IMR-90 (cell line): Measurements from ENCODE around the gene ZFHX3. TPM values are rescaled to one million over a fixed set of nuclear protein-coding genes. Genes with fewer than 3 reads are reported as not detected.
A peak's percentile ranks its signal among the peaks of the same experiment; 100 is the strongest.

Experiments used
- ATAC-seq: fragments of 200-7000 bp; cut with Tn5 transposase; 2 replicates; pipeline ENCODE4 v1.9.1; 2020; ENCODE audit warnings: low read depth, mild to moderate bottlenecking, moderate library complexity
- BruUV-seq: library from RNA; stranded (reverse); fragments of 400-500 nt; replicated peaks from 2 replicates; lab custom pipeline; 2021; lab: Mats Ljungman, UMichigan
- CTCF ChIA-PET: fragments of 300-600 bp; formaldehyde crosslinking; extraction: SDS; loops from one replicate; lab custom pipeline; 2021; ENCODE audit warnings: antibody characterized with exemption; lab: Yijun Ruan, JAX
- POLR2A ChIA-PET: fragments of 300-600 bp; sonication (Branson Sonifier 250); formaldehyde crosslinking; loops from one replicate; lab custom pipeline; 2022; ENCODE audit warnings: antibody characterized with exemption; ENCODE audit not compliant: unreplicated experiment; lab: Charles Lee
- DNase-seq: peaks from one replicate; pipeline ENCODE4 v3.0.0; 2013
- H2AFZ ChIP-seq: replicated peaks from 2 replicates; pipeline ENCODE3; 2013; ENCODE audit warnings: low read length, mild to moderate bottlenecking; ENCODE audit not compliant: poor library complexity
- H2AK5ac ChIP-seq: 2 replicates; pipeline ENCODE4 v1.6.1; 2013; ENCODE audit warnings: low read depth, low read length, inconsistent platforms
- H2AK9ac ChIP-seq: replicated peaks from 2 replicates; pipeline ENCODE3; 2013; ENCODE audit warnings: mild to moderate bottlenecking, low read depth, low read length, moderate library complexity; ENCODE audit not compliant: poor library complexity
- H2BK120ac ChIP-seq: 2 replicates; pipeline ENCODE4 v1.6.1; 2013; ENCODE audit warnings: low read depth, low read length, inconsistent platforms
- H2BK15ac ChIP-seq: 3 replicates; pipeline ENCODE4 v1.6.1; 2013; ENCODE audit warnings: low read depth, low read length, inconsistent platforms
- H2BK20ac ChIP-seq: 2 replicates; pipeline ENCODE4 v1.6.1; 2013; ENCODE audit warnings: low read depth, mild to moderate bottlenecking, inconsistent platforms, low read length, moderate library complexity
- H2BK5ac ChIP-seq: 2 replicates; pipeline ENCODE4 v1.6.1; 2013; ENCODE audit warnings: mild to moderate bottlenecking, low read depth, low read length, inconsistent platforms; ENCODE audit not compliant: poor library complexity, severe bottlenecking
- H3K14ac ChIP-seq: replicated peaks from 2 replicates; pipeline ENCODE4 v1.6.1; 2013; ENCODE audit warnings: low read depth, low read length, inconsistent platforms
- H3K18ac ChIP-seq: 2 replicates; pipeline ENCODE4 v1.6.1; 2013; ENCODE audit warnings: low read depth, low read length, control low read depth
- H3K23ac ChIP-seq: 2 replicates; pipeline ENCODE4 v1.6.1; 2013; ENCODE audit warnings: low read depth, low read length, inconsistent platforms
- H3K27ac ChIP-seq: 2 replicates; pipeline ENCODE4 v1.5.1; 2013; ENCODE audit warnings: mild to moderate bottlenecking, control low read depth, low read length; ENCODE audit not compliant: insufficient read depth
- H3K27me3 ChIP-seq: 2 replicates; pipeline ENCODE4 v1.6.1; 2013; ENCODE audit warnings: low read length; ENCODE audit not compliant: control insufficient read depth, insufficient read depth
- H3K36me3 ChIP-seq: 2 replicates; pipeline ENCODE4 v1.6.1; 2013; ENCODE audit warnings: low read length, mixed read lengths; ENCODE audit not compliant: control insufficient read depth, insufficient read depth
- H3K4ac ChIP-seq: 2 replicates; pipeline ENCODE4 v1.6.1; 2013; ENCODE audit warnings: low read depth, low read length, inconsistent platforms
- H3K4me1 ChIP-seq: 2 replicates; pipeline ENCODE4 v1.6.1; 2013; ENCODE audit warnings: low read length, mixed read lengths; ENCODE audit not compliant: control insufficient read depth, insufficient read depth
- H3K4me2 ChIP-seq: 2 replicates; pipeline ENCODE4 v1.6.1; 2013; ENCODE audit warnings: low read depth, mild to moderate bottlenecking, control low read depth, low read length, moderate library complexity
- H3K4me3 ChIP-seq: 2 replicates; pipeline ENCODE4 v1.5.1; 2013; ENCODE audit warnings: low read depth, mild to moderate bottlenecking, control low read depth, low read length, moderate library complexity; ENCODE audit not compliant: insufficient read depth
- H3K56ac ChIP-seq: 2 replicates; pipeline ENCODE4 v1.6.1; 2013; ENCODE audit warnings: low read length, inconsistent platforms; ENCODE audit not compliant: insufficient read depth; ENCODE audit errors: extremely low read depth
- H3K79me1 ChIP-seq, 2 experiments: 2 replicates each; pipeline ENCODE4 v1.6.1; 2013; ENCODE audit warnings: low read length in 2 of 2, inconsistent platforms in 1 of 2, low read depth in 1 of 2
- H3K9ac ChIP-seq: 2 replicates; pipeline ENCODE4 v1.6.1; 2013; ENCODE audit warnings: low read depth, low read length, control low read depth
- H3K9me1 ChIP-seq: 2 replicates; pipeline ENCODE4 v1.6.1; 2013; ENCODE audit warnings: low read length, inconsistent platforms; ENCODE audit not compliant: insufficient read depth
- H3K9me3 ChIP-seq: 2 replicates; pipeline ENCODE4 v1.6.1; 2013; ENCODE audit warnings: low read length; ENCODE audit not compliant: control insufficient read depth, insufficient read depth
- H4K20me1 ChIP-seq: 2 replicates; pipeline ENCODE4 v1.6.1; 2013; ENCODE audit warnings: low read length, inconsistent platforms; ENCODE audit not compliant: insufficient read depth
- H4K5ac ChIP-seq: 2 replicates; pipeline ENCODE4 v1.6.1; 2013; ENCODE audit warnings: mild to moderate bottlenecking, low read depth, low read length, control low read depth
- H4K8ac ChIP-seq, 2 experiments: 2 replicates each; pipeline ENCODE4 v1.6.1; 2013; ENCODE audit warnings: low read depth in 2 of 2, low read length in 2 of 2, control low read depth in 1 of 2, inconsistent platforms in 1 of 2
- H4K91ac ChIP-seq: 2 replicates; pipeline ENCODE4 v1.6.1; 2013; ENCODE audit warnings: low read depth, low read length, inconsistent platforms; ENCODE audit not compliant: insufficient read depth
- CEBPB ChIP-seq: IDR thresholded peaks from 2 replicates; pipeline ENCODE4 v1.6.1; 2012; ENCODE audit warnings: low read depth, low read length, improper control_type of control experiment
- CHD1 ChIP-seq: IDR thresholded peaks from 2 replicates; pipeline ENCODE4 v1.6.1; 2012; ENCODE audit warnings: low read depth, low read length, improper control_type of control experiment
- MAFK ChIP-seq: IDR thresholded peaks from 2 replicates; pipeline ENCODE4 v1.6.1; 2012; ENCODE audit warnings: low read depth, low read length, improper control_type of control experiment
- MAZ ChIP-seq: IDR thresholded peaks from 2 replicates; pipeline ENCODE4 v1.6.1; 2012; ENCODE audit warnings: low read depth, mild to moderate bottlenecking, low read length, improper control_type of control experiment, moderate library complexity, borderline replicate concordance
- MXI1 ChIP-seq: IDR thresholded peaks from 2 replicates; pipeline ENCODE4 v1.6.1; 2012; ENCODE audit warnings: low read depth, mild to moderate bottlenecking, low read length, moderate library complexity, borderline replicate concordance
- NFE2L2 ChIP-seq: fragments of 150-350 bp; IDR thresholded peaks from 2 replicates; pipeline ENCODE4 v1.6.1; 2016; ENCODE audit warnings: low read depth, mild to moderate bottlenecking, low read length
- POLR2A ChIP-seq: IDR thresholded peaks from 2 replicates; pipeline ENCODE4 v1.6.1; 2012; ENCODE audit warnings: mild to moderate bottlenecking, low read depth, low read length
- RFX5 ChIP-seq: IDR thresholded peaks from 2 replicates; pipeline ENCODE4 v1.8.0; 2012; ENCODE audit warnings: low read depth, mild to moderate bottlenecking, low read length, moderate library complexity
- SMC3 ChIP-seq: fragments of 150-350 bp; IDR thresholded peaks from 2 replicates; pipeline ENCODE4 v1.6.1; 2016; ENCODE audit warnings: low read depth, mild to moderate bottlenecking, antibody characterized with exemption, low read length, moderate library complexity
- WGBS, 2 experiments: methylation state at CpG; one replicate each; pipeline versions ENCODE4 v1.1.5 to v1.1.7; 2013; ENCODE audit warnings: missing lambda C conversion rate in 2 of 2; ENCODE audit not compliant: insufficient read length in 1 of 2; ENCODE audit errors: extremely low coverage in 2 of 2; 5-methylcytosine and 5-hydroxymethylcytosine counted together
- dilution Hi-C: fragments of 300-500 bp; cut with HindIII; formaldehyde crosslinking; loops from one replicate; pipeline ENCODE4 v1.14.3; 2018; ENCODE audit warnings: low sequenced_read_pairs; ENCODE audit not compliant: unreplicated experiment
- in situ Hi-C: fragments of 300-500 bp; cut with MboI; formaldehyde crosslinking; loops from 3 replicates; pipeline ENCODE4 v1.14.3; 2019; ENCODE audit warnings: low sequenced_read_pairs, inconsistent platforms, mixed read lengths
- intact Hi-C: fragments of 100-400 bp; cut with micrococcal nuclease; formaldehyde crosslinking; loops from 2 replicates; pipeline ENCODE4 v1.10.0; 2022
- polyA plus RNA-seq, 3 experiments: library from polyadenylated mRNA; depleted of rRNA; stranded (reverse); fragments of >200 nt; gene quantifications; 2 replicates each; pipeline ENCODE4 v1.2.3, GENCODE V29; 2012; ENCODE audit warnings: low replicate concordance in 1 of 3
- total RNA-seq: library from RNA; depleted of rRNA; stranded (reverse); fragments of >200 nt; gene quantifications from 2 replicates; pipeline ENCODE4 v1.2.3, GENCODE V29; 2012

Gene ZFHX3
- total and polyA plus RNA-seq, 2 of the 4 experiments (the other 2 are of a cell fraction), result 1.4 to 1.7 TPM

DNA sequence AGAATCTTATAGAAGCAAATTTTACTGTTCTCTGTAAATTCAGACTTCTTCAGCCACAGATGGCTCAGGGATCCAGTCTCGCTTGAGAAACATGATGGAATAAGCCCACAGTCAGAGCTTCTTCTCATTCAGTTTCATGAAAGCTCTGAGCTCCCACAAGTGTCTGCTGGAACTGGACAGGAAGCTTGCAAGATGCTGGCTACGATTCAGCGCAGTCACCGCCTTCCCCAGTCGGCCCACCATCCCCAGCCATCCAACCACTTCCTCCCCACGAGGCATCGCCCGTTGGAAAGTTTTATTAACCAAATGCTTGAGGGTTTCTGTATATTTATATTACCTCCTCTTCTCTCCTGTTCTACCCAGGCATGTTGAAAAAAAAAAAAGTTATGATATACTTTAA is 171.7 kb downstream of the ZFHX3 start:
- ATAC-seq, result peak; percentile 45
- WGBS, 2 experiments, result no CpG with 5 or more reads among the region's 8 CpGs
- Histone ChIP-seq H3K36me3 (no peaks in the 10 kb centered on the region), H2BK15ac (0 out of 3 replicates have a peak overlapping the region, but pooled peaks have one; percentile 0), H3K4ac (peak overlapping the region; percentile 29; the same call in 1 of the 2 replicates), H2AK9ac (no peak overlapping the region), H3K23ac (0 out of 2 replicates have a peak overlapping the region, but pooled peaks have one; percentile 26), H4K91ac (peak overlapping the region; percentile 1; the same call in 1 of the 2 replicates), H3K4me1 (peaks cover 26% of the 10 kb centered on the region), H3K14ac (0 out of 2 replicates have a peak overlapping the region, but pooled peaks have one; percentile 24), H2AK5ac (no peak overlapping the region), H4K20me1 (peaks cover 8% of the 10 kb centered on the region), H3K4me3 (no peak overlapping the region), H3K9me3 (no peaks in the 10 kb centered on the region), H3K27me3 (no peaks in the 10 kb centered on the region), H2BK20ac (peak overlapping the region; percentile 58; the same call in 1 of the 2 replicates), H3K18ac (peak overlapping the region; percentile 60; the same call in 1 of the 2 replicates), H4K5ac (no peak overlapping the region; the same call in 1 of the 2 replicates), H3K79me1 (peaks cover 14 to 41% of the 10 kb centered on the region in 2 experiments; a peak in 3 of 4 replicates), H4K8ac (peak overlapping the region in 1 of 2 experiments; percentile 26; a peak in 1 of 4 replicates), H3K9me1 (peaks cover 13% of the 10 kb centered on the region), H3K4me2 (peak overlapping the region; percentile 71; the same call in 1 of the 2 replicates), H2BK120ac (peak overlapping the region; percentile 16), H3K27ac (peak overlapping the region; percentile 21), H2BK5ac (peak overlapping the region; percentile 70), H3K56ac (no peak overlapping the region), H2AFZ (no peak overlapping the region), H3K9ac (no peak overlapping the region)
- POLR2A ChIA-PET, result no interaction called here
- peak; percentile 94 for DNase-seq
- in situ Hi-C loops, result no loop called here
- intact Hi-C loops, result loop anchor here (2.0 to 5.0 kb wide), 3 partner anchors 25 to 301 kb away; no protein-coding TSS in a partner anchor
- dilution Hi-C loops, result no loop called here
- TF ChIP-seq POLR2A, result peak; percentile 34; the same call in 1 of the 2 replicates
- no peak for TF ChIP-seq RFX5
- 0 out of 2 replicates have a peak, but pooled peaks have one; percentile 29 for TF ChIP-seq MXI1
- TF ChIP-seq NFE2L2, result peak; percentile 71
- TF ChIP-seq SMC3, result no peak
- TF ChIP-seq CEBPB, result peak; percentile 25; the same call in 1 of the 2 replicates
- TF ChIP-seq CHD1, result no peak
- TF ChIP-seq MAZ, result peak; percentile 19; the same call in 1 of the 2 replicates
- peak; percentile 23; the same call in 1 of the 2 replicates for TF ChIP-seq MAFK
- CTCF ChIA-PET, result interaction anchor here (2.2 kb wide), 1 partner anchor 44 kb away, joined by 8 read pairs; no protein-coding TSS in a partner anchor
- no TSS peak for BruUV-seq
